ENCODE data around the gene GPSM1.

The GPSM1 gene

DNA sequence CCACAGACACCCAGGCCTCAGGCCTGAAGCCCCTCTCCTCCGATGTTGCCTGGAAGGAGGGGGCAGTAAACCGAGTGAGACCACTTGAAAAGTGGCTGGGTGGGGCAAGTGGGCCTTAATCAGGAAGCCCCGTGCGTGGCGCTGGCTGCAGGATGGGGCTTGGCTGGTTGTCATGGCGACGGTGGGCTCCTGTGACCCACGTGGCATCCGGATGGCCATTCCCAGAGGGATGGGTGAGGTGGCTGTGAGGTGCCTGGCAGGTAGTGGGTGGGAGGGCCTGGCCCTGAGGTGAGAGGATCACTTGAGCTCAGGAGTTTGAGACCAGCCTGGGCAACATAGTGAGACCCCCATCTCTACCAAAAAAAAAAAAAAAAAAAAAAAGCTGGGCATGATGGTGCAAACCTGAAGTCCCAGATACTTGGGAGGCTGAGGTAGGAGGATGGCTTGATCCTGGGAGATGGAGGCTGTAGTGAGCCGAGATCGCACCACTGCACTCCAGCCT lies 5.2 kb downstream of the GPSM1 start:
- no peak for DNase-seq (ENCODE audit: low spot score)

- no peak for DNase-seq (ENCODE audit: low spot score)
Observed at GRCh38 chr9:136333045-136333444, 5.7 kb downstream of the GPSM1 start.

DNA sequence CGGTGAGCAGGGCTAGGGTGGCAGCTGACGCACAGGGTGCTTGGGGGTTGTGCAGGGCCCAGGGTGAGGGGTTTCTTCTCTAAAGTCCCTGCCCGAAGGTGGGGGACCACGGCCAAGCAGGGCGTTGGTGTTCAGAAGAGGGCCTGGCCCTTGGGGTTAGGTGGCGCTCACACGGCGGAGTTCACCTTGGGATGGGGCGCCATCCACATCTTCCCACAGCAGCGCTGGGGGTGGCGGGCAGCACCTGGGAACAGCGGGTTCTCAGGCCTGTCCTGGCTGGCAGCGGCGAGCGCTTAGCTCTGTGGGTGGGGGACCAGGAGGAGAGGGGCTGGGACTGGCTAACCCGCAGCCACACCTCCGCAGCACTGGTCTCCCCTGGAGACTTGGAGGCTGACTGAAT lies 6.1 kb downstream of the GPSM1 start:
- no peak for DNase-seq (ENCODE audit: low spot score)

DNA sequence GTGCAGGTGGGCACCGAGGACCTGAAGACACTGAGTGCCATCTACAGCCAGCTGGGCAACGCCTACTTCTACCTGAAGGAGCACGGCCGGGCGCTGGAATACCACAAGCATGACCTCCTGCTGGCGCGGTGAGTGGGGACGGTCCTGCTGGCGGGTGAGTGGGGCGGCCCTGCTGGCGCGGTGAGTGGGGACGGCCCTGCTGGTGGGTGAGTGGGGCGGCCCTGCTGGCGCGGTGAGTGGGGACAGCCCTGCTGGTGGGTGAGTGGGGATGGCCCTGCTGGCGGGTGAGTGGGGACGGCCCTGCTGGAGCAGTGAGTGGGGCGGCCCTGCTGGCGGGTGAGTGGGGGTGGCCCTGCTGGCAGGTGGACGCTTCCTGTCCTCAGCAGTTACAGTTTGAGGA lies 7.2 kb downstream of the GPSM1 start:
- no peak for DNase-seq (ENCODE audit: low spot score)

DNA sequence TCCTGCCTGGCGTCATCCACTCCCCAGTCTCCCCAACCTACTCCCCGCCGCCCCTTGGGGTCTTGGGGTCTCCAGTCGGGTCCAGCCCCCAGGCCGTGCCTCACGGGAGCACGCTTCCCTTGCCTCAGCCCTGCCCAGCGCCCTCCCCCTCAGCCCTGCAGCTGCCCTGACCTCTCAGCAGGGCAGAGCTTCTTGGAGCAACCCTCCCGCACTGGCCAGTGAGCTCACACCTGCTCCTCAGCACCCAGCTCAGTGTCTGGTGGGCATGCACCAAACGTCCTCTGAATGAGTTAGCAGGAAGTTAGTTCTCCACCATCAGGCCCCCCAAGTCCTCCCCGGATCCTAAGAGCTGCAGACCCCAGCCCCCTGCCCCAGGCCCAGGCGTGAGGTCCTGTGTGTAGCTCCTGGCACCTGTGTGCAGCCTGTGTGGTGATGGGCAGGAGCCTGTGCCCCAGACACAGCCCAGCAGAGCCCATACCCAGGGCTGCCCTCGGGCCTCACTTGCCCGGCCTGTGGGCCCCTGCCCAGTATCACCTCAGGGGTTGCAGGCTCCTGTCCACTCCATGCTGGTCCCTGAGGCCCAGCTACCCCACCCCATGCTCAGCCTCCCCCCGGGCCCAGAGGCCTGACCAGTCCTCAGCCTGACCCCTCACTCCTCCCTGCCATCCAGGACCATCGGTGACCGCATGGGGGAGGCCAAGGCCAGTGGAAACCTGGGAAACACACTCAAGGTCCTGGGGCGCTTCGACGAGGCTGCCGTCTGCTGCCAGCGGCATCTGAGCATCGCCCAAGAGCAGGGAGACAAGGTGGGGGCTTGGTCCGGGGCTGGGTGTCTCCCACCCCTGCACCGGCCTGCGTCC lies 8.2 kb downstream of the GPSM1 start:
- no peak for DNase-seq (ENCODE audit: low spot score)

GRCh38 chr9:136336156-136336870 lies 9.0 kb downstream of the GPSM1 start:
- DNase-seq (ENCODE audit: low spot score) = no peak

DNA sequence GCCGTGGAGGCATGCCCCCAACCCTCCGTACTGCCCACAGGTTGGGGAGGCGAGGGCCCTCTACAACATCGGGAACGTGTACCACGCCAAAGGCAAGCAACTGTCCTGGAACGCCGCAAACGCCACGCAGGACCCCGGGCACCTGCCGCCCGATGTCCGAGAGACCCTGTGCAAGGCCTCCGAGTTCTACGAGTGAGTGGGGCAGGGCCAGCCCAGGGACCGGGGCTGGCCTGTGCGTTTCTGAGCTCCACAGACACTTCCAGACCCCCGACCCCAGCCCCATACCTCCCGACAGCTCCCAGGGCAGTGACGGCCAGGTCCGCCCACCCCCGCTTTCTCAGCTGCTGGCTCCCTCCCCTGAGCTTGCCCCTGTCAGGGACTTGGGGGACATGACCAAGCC lies 9.5 kb downstream of the GPSM1 start:
- DNase-seq (ENCODE audit: low spot score) = no peak

DNA sequence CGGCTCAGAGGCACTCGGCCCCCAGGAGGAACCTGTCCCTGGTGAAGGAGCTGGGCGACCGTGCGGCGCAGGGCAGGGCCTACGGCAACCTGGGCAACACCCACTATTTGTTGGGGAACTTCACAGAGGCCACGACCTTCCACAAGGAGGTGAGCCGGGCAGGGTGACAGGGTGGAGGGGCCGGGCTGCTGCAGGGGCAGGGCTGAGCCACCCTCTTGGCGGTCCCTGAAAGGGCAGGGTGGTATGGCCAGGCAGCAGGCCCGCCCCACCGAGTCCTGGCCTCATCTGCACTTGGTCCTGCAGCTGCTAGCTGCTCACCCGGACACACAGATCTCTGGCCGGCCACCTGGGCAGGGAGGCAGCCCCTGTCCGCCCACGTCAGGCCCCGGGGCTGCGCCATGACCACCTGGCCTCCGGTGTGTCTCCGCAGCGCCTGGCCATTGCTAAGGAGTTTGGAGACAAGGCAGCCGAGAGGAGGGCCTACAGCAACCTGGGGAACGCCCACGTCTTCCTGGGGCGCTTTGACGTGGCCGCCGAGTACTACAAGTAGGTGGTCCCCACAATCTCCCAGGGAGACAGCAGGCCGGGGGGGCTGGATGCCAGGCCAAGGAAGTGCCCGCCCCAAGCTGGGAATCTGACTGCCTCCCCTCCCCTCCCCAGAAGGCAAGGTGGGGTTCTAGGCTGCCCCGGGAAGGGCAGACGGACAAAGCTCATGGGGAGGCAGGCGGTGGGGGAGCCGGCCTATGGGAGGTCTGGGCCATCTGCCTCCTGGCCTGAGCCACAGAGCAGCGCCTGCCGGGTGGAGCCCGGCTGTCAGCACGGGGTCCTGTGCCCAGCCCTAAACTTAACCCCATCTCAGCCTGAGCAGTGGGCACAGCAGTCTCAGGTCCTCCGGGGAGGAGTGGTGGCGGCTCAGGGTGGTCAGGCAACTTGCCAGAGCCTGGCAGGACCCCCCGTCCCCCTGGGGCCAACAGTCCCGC lies 10.4 kb downstream of the GPSM1 start:
- DNase-seq (ENCODE audit: low spot score) = no peak

GRCh38 chr9:136338511-136338910 lies 11.2 kb downstream of the GPSM1 start:
- no peak for DNase-seq (ENCODE audit: low spot score)

GRCh38 chr9:136339173-136339957 lies 12.0 kb downstream of the GPSM1 start:
- peak; percentile 72 for DNase-seq (ENCODE audit: low spot score)

- no peak for DNase-seq (ENCODE audit: low spot score)
Observed at GRCh38 chr9:136339958-136340310, 12.6 kb downstream of the GPSM1 start.

GRCh38 chr9:136340356-136341041 lies 13.2 kb downstream of the GPSM1 start:
- no peak for DNase-seq (ENCODE audit: low spot score)

DNA sequence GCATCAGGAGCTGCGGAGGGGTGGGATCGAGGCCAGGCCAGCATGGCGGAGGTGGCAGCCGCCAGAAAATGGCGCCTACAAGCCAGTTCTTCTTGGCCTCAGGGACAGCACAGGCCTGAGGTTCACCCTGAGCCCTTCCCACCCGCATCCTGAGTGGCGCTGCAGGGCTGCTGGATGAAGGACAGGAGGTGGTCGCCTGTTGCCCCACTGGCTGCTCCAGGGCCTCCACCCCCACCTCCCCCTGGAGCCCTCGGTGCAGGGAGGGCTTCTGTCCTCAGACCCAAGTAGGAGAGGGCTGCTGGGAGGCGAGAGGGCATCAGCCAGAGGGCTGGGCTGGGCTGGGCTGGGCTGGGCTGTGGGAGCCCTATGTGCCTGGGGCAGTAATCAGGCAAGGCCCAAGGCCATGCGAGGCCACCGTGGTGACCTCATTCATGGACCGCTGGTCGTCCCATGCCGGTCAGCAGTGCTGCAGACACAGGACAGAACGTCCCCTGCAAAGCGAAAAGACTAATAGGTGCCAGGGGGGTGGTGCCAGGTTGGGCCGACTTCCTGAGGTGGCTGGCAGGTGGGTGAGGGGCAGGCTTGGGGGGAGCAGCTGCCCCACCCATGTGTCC lies 13.8 kb downstream of the GPSM1 start:
- DNase-seq (ENCODE audit: low spot score) = no peak

DNA sequence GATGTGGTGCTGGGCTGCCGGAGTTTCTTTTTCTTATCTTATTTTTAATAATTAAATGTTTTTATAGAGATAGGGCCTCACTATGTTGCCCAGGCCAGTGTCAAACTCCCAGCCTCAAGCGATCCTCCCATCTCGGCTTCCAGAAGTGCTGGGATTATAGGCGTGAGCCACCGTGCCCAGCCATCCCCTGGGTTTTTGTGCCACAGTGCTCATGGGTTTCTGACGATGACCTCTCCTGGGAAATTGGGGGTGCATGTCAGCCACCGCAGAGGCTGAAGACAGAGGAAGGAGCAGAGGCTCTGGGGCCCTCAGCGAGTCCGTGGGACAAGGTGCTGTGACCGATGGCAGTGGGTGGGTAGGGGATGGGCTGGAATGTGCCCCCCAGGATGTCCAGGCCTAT lies 14.4 kb downstream of the GPSM1 start:
- DNase-seq (ENCODE audit: low spot score) = no peak

DNA sequence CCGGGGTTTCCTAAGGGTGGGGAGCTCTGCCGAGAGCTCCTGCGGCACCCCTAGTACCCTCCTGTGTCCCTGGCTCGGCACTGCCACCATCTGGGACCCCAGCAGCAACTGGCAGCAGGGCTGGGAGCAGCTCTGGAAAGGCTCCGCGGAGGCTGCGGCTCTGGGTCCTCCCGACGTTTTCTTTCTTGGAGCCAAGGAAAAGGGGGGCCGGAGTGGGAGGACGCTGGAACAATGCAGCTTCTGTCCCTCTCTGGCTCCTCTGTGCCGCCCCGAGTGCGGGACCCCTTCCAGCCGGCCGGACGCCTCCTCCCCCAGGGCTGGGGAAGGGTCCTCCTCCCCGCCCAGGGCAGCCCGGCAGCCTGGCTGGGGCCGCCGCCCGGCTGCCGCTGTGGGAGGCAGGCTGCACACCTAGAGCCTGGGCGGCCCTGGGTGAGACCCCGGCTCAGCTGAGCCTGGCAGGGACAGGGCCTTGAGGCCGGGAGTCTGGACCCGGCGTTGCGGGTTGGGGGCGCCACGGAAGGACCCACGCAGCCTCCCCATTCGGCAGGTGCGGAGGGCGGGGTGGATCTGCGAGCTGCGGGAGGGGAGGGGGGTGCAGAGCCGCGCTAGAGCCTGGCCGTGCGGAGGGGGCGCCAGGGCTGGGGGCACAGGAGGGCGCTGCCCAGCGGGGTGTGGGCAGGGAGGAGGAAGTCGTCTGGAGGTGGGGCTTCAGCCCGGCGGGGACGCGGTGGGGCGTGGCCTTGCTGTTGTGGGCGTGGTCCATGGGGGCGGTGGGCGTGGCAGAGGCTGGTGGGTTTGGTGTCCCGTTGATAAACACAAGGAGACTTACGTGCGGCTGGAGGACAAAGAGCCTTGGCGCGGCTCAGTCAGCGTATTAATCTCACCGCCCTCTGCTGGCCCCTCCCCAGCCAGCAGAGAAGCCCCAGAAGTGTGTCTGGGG lies 15.1 kb downstream of the GPSM1 start:
- peak; percentile 84 for DNase-seq (ENCODE audit: low spot score)

GRCh38 chr9:136343121-136343883 lies 16.0 kb downstream of the GPSM1 start:
- DNase-seq (ENCODE audit: low spot score) = no peak

GRCh38 chr9:136343884-136344269 lies 16.5 kb downstream of the GPSM1 start:
- no peak for DNase-seq (ENCODE audit: low spot score)

DNA sequence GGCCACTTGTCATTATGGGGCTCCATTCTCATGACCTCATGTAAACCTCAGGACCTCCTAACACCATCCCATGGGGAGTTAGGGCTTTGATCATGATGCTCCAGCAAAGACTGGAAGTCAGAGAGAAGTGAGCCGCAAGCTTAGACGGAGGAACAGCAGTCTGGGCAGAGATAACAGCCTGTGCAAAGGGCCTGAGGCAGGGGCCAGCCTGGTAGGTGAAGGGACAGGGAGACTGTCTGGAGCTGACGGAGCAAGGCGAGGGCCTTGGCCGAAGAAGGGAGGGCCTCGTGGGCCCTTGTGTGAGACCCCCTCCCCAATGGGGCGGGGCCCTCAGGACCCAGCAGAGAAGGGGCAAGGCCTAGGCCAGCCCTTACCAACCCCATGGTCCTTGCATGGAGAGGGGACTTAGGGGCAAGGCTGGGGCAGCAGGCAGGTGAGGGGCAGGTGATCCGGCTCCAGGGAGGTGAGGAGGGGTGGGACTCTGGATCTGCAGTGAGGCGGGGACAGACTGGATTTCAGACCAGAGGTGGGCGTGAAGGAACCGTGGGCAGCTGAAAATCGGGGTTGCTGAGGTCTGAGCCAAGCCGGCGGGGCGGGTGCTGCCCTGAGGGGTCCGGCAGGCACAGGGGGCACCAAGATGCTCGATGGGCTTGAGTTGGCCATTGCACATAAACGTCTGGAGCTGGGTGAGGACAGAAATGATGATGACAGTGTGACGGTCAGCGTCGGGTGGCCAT lies 17.4 kb downstream of the GPSM1 start:
- no peak for DNase-seq (ENCODE audit: low spot score)

All from globus pallidus (tissue), 1 donor.